NCI-H128 (cell line): ENCODE data around the gene MYO5A.

Source experiments
- DNase-seq: peaks from one replicate; lab custom pipeline; 2025; ENCODE audit not compliant: unreplicated experiment; lab: John Stamatoyannopoulos, UW

MYO5A gene

DNA sequence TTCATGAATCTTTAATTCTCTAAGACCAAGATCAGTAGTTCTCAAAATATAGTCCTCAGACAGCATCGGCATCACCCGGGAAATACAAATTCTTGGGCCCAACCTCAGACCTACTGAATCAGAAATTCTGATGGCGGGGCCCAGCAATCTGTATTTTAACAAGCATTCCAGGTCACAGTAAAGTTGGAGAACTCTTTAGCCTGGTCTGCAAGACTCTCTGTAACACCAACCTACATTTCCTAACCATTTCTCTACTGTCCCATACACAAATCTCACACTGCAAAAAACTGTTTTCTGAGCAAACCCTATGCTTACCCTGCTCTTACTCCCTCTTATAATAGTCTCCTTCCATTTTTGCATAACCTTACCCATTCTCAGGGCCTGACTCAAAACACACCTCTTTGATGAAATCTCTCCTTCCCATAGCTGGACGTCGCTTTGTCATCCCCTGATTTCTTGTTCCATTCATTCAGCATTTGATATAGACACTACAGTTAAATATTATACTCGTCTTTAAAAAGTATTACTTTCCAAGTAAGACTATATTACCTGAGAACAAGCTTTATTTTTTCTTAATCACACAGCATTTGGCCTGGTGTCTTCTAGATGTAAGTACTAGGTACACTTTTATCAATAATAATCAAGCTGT is 149.8 kb downstream of the MYO5A start:
- DNase-seq = no peak

DNA sequence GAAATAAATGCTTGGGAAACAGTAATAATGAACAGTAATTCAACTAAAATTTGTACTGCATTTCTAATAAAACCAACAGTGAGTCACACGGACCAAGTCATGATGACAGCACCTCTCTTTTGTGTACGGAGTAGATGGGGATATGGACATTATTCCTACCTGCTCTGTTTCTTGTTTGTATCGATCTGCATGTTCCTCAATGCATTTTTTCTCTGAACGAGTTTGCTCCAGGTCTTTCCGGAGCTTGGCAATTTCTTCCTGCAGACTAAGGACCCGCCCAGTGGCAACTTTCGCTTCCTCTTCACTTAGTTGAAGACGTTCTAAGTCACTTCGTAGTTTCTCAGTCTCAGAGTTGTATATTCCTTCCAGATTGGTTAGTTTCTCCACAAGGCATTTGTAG is 158.7 kb downstream of the MYO5A start:
- DNase-seq = no peak

DNA sequence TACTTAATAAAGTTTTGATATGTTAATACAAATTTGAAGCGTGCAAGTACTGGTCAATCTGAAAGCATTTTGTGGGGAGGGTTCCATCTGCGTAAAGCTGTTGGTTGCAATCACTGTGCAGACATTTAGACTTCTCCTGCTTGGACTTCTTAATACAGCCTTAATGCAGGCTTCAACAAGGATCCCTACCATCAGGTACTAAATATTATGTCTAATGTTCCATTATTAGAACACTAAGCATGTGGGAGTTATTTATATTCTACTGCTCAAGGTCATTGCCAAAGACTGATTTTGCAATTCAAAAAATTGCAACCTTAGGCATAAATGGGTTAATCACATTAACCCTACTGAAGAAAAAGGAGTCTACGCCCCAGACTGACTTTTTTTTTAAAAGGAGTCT is 159.2 kb downstream of the MYO5A start:
- DNase-seq = no peak

DNA sequence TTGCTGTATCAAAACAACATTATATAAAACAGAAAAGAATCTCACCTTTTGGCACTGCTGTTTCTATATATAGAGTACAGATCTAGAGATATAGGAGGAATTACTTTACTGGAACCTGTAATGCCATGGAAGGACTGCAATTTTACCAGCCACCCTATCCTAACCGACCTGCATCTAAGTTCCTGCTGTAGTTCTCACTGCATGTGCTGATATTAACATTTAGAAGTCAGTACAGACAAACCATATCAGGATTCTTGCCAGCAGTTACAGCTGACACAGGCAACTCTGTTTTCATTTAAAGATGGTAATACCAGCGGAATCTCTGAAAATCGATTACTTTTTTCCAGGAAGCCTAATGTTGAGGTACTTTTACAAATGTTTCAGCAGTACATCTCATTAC is 159.7 kb downstream of the MYO5A start:
- no peak for DNase-seq

DNA sequence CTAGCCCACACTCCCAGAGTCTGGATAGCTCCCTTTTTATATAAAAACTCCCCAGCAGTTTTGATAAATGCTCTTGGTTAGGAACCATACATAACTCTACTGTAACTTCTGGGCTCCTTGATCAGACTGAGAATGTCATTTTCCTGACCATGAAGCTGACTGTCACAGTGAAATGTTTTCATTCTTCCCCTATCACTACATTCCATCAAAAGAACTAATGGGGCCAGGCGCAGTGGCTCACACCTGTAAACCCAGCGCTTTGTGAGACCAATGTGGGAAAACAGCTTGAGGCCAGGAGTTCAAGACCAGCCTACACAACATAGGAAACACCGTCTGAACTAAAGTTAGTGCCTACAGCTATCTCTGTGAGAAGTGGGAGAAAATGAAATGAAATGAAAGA is 160.3 kb downstream of the MYO5A start:
- no peak for DNase-seq

DNA sequence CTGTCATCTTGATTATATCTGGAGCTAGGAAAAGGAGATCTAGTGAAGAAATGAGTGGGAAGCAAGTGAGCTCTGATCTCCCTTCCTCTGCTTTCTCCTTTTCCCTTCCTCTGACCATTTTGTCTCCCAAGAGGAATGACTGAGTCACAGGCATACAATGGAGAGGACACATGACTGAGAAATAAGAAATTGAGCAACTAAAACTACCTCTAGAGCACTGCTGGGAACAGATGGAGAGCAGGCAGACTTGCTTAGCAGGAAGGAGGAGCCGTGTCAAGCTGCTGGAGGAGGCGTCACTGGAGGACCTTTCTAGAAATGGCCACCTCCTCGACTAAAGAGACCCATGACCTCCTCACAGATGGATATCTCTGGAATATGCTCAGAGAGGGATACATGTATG is 166.2 kb downstream of the MYO5A start:
- DNase-seq = no peak

DNA sequence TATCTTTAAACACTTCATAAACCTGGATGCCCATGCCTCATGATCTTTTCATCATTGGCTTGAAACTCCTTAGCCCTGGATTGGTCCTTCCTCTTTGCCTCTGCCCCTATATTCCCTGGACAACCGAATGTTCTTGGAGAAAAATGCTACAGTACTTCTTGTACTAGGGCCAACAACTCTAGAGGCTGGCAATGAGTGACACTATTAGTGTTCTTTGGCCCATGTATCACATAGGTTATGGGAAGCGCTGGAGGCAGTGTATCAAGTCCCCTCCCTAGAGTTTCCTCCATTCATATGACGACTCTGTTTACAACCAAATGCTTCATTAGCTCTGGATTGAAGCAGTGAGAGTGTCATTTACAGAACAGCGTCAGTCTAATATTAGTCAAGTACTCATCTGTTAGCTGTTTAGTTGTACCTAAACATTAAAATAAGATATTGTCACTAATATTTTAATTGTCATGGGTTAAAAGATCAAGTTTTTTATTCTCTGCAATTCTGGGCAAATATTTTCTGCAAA is 166.6 kb downstream of the MYO5A start:
- no peak for DNase-seq

DNA sequence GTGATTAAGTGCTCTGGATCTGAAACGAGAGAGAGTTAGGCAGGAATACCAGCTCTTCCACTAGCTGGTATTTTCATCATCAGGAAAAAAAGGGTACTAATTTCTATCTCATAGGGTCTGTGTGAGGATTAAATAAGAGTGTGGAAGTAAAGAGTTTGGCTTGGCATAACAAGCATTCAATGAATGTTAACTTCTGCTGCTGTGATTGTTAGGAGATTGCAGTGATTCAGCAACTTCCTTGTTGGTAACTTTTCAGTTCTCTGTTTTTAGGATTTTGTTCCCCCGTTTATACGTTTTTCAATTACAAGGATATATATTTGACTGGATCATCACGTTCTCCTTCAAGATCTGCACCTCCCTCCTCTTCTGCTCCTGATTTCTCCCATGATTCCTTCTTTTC is 167.2 kb downstream of the MYO5A start:
- DNase-seq = no peak

DNA sequence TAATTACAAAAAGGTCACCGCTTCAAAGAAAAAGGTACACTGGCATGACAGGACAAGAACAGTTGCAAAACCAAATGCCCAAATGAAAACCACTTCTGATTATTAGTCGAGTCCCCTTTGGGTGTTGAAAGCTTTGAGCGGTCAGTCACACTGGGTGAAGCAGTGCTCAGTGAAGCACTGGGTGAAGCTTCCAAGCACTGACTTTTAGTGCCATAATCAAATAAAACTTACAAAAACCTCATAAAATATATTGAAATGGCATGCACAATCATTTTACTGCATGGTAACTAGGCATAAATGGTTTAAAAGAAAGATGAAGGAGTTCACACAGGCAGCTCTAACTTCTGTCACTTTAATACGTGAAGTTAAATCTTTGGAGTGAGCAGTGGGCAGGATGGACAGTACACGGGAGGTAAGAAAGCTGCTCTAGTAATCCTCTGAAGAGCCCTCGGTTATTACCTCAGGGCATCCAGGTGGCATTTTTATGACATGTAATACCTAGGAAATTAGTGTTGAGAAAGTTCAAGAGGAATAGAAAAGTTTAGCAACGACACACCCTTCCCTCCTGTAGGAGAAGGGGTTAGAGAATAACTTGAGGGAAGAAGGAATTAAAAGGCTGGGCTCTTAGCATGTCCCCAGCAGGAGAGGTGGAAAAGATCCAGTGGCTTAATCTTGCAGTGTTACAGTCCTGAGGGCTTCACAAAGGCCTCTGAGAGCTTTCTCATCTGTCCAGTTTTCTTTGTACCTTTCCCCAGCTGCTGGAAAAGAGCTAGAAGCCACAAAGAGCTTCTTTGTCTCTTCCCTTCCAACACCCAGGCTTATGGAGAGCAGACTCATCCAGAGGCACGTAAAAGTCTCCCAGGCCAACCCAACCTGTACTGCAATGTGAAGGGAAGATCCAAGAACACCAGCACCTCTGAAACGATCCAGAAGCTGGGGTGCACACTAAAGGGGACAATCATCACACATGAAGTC is 168.2 kb downstream of the MYO5A start:
- DNase-seq = no peak

DNA sequence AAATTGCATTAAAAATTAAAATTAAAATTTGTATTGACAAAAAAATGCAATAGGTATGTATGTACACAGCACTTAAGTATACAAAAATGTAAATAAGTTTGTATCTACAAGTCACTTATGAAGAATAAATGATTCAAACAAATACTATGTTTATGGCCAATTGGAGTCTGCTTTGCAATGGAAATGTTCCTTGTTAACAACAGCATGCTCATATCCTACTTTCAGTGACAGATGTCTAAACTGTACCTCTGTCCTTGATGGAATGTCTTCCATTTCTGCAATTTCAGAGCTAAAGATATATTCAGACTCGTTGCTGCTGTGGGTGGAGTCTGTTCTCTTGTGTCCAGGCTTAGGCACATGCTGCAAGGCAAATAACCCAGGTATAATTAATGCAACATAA is 169.0 kb downstream of the MYO5A start:
- DNase-seq = no peak

DNA sequence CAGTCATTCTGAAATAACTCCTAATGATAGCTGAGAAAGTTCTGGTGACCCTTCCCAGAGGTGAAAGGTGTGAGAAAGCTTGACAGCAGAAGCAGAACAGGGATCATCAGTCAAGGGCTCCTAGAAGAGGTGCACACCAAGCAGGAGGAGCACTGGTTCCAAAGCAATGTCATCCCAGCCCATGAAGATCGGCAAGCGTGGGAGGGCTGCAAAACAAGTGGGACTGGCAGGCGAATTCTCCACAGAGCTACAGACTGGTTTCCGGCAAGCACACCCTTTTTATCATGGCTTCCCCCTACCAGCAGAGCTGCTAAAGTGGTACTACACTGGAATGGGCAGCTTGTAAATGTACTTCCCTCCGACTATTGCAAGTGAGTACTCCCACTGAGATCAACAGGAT is 170.7 kb downstream of the MYO5A start:
- DNase-seq = no peak

DNA sequence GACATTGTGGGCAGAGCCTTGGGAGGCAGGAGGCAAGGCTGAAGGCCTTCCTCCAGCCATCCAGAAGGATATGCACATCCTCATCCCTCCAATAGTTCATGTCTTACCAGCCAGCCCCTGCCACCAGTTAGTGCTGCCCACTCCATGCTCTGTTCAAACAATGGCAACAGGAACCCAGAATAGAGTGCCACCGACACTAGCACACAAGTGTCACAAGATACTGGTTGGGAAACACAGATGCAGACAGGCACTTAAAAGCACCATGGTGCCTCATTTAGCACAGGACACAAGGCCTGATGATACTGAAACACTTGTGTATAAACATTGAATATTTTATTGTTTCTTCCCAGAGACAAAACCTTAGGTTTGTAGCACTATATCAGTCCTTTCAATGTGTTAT is 176.6 kb downstream of the MYO5A start:
- DNase-seq = no peak

DNA sequence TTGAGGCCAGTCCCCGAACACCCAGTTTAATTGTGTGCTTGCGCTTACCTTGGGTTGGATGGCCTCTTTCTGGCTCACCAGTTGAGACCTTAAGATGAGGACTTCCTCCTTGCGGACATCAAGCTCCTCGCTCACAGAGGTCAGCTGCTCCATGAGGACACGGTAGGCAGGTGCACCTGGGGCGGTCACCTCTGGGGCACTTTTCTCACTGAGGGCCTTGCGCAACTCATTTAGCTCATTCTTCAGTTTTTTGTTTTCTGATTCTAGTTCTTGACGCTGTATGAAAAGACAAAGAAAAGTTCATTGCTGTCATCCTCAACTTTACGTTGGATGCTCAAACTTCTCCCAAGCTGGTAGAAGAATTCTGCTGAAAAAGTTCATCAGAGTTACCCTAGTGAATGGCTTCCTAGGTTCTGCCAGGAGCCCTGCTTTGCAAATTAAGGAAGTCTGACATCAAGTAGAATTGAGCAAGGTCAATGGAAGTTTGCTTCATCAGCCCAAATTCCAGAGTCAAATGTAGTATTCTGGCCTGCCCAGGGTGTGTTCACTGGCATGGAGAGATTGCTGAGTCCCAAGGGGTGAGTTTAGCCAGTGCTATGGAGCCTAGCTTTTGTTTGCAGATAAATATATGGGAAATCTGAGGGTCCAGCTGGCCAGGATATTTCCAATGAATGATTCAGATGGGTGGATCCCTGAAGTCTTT is 177.3 kb downstream of the MYO5A start:
- no peak for DNase-seq

DNA sequence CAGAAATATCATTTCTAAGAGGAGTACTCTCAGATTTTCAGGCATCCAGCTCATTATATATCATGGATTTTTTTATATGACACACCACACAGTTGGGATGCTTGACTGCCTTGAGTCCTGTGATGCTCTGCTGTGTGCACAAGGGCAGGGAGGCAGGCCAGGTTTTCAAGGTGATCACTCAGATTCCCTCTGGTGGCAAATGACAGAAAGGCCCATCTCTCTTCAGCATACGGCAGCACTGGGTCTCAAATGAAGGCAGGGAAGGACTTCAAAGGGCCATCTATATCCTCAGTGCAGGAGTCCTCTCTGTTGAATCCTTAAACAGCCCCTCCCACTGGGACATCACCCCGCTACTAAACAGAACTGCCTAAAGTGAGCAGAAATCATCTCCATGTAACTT is 178.3 kb downstream of the MYO5A start:
- no peak for DNase-seq

DNA sequence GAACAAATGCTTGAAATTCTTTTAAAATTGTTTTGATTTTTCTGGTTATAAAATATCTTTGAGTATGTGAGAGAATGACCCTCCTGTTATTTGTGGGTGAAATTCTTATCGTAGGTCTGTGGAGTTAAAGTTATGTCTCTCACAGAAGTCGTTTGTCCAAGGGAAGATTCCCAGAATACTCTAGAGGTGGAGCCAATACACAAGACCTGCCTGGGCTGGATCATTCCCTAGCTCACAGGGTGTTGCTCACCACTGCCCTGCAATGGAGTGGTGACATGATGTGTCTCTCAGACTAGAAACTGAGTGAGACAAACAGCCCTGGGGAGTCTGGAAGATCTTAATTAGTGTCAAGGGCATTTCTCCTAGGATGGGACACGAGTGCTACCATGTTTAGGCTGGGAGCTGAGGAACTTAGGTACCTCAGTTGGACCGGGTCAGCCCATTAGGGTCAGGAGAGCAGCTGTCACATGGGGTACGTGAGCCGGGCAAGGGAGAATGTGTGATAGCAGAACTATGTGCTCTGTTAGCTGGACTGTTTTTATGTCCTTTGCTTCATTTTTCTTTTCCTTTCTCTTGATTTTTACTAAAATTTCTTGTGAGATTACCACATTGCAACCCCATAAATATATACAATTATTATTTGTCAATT is 179.5 kb downstream of the MYO5A start:
- DNase-seq = no peak

DNA sequence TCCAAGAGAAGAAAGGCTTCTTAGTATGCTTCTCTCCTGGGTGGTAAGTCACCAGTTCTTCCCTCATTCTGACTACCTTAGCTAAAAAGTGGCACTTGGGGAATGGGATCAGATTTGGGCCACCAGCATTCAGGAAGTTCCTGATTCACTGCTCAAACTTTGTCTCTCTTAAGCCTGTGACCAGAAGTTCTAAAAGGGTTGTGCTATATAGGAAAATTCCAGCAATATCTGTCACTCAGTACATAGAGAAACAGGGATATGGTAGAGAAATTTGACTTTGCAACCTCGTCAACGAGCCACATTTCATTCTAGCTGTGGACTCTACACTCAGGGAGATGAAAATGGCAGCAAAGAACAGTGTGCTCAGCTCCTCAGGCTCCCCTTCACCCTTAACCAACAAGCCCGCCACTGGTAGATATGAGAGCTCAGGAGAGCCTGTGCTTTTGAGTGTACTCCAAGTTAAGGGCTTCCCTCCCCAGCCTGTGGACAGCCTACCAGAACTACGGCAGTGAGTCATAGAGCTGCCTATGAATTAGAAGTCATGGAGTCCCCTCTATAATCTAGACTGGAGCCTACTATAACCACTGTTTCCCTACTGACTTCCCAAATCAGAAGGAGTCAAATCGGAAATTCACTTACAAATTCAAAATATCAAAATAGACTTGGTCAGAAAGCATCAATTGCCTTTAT is 180.5 kb downstream of the MYO5A start:
- DNase-seq = no peak

DNA sequence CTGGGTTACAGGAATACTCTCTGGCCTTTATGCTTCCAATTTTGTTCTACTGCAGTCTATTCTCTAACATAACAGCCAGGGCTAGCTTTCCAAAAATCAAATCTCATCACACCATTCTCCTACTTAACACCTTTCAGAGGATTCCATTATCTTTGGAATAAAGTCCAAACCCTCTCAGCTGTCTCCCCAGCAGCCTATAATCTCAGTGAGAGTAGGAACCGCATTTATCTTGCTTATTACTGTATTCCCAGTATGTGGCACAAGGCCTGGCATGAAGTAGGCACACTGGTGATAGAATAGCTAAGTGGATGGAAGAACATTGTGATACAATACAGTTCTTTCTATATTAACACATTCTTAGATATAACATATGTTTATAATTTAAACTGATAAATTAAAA is 184.1 kb downstream of the MYO5A start:
- no peak for DNase-seq

DNA sequence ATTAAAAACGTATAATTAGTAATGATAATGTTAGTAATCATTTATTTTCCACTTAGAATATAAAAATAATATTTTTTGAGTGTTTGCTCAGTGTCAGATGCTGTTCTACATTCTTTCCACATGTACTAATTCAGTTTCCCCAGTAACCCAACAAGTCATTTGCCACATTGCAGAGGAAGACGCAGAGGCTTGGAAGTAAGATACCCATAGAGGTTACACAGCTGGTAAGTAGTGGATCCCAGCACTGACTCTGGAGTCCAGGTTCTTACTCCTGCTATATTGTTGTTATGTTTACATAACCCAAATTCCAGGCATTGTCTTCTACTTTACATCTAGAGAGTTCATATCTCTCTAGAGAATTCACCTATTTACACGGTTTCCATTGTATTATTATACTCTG is 184.8 kb downstream of the MYO5A start:
- DNase-seq = no peak

DNA sequence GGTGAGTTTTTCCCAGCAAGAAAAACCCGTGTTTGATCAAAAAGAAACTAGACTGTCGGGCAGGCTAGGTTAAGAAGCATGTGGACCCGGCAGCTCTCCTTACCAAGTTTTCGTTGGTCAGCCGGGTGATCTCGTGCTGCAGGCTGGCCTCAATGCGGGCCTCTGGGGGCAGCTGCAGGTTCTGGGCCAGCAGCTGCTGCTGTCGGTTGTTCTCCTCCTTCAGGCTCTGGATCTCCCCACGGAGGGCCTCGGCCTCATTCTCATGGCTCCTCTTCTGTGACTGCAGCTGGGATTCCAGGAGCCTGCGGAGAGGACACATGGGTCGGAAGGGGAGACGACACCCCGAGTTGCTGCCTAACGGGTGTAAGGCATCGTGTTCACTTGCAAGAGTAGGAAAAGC is 188.6 kb downstream of the MYO5A start:
- no peak for DNase-seq

DNA sequence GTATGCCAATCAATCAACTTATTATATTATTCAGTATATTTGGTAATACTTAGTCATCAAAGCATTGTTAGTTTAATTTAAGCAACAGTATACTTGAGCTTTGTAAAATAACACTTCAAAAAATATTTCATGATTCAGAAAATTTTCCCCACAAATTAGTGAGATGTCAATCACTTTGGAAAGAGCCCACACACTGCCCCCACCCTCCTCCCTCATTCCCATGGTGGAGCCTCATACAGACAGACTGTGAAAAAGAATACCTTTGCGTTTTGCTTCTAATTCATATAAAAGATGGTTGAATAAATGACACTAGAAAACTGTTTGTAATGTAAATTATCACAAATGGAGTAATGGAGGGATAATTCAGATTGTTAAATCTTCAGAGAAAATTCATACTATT is 189.8 kb downstream of the MYO5A start:
- DNase-seq = no peak

DNA sequence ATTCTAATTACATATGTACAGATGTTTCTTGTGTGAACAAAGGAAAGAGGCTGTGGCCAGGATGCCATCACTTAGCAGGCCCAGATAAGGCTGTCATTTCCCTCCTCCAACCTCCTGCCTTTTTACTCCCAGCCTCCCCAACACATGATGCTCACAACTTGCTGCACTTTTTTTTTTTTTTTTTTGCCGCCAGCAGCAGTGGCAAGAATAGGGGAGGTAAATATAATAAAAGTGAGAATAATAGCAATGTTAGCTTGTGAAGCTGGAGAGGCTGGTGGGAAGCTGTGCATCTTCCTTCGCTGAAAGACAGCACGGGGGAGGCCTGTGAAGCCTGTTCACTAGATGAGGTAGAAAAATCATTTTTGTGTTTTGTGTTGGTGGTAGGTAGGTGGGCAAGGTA is 190.6 kb downstream of the MYO5A start:
- DNase-seq = no peak
